MG63 (cell line): ENCODE data around the gene SSU72. TPM values are rescaled to one million over a fixed set of nuclear protein-coding genes. Genes with fewer than 3 reads are reported as not detected.

ENCODE experiments used
- DNase-seq: peaks from one replicate; pipeline ENCODE4 v3.0.0-alpha.2; 2020
- H3K27me3 ChIP-seq: fragments of 250-450 bp; sonication (Bioruptor Pico); 2 replicates; pipeline ENCODE4 v1.5.1; 2020; ENCODE audit warnings: mild to moderate bottlenecking, moderate library complexity
- H3K36me3 ChIP-seq: fragments of 250-450 bp; sonication (Bioruptor Pico); 2 replicates; pipeline ENCODE4 v1.5.1; 2020; ENCODE audit warnings: mild to moderate bottlenecking, moderate library complexity
- H3K4me3 ChIP-seq: fragments of 250-450 bp; sonication (Bioruptor Pico); 2 replicates; pipeline ENCODE4 v1.5.1; 2020; ENCODE audit warnings: mild to moderate bottlenecking, moderate library complexity
- H3K9me3 ChIP-seq: fragments of 250-450 bp; sonication (Bioruptor Pico); 2 replicates; pipeline ENCODE4 v1.5.1; 2020; ENCODE audit warnings: mild to moderate bottlenecking, moderate library complexity
- total RNA-seq: library from RNA; depleted of rRNA; stranded (reverse); fragments of >200 nt; shearing (Covaris generic); gene quantifications from 2 replicates; pipeline ENCODE4 v1.2.3, GENCODE V29; 2014; ENCODE audit warnings: low replicate concordance

Gene SSU72
- total RNA-seq, 1 experiment from 2014 or later: 168 TPM

- Histone ChIP-seq H3K4me3 (no peak overlapping the region), H3K27me3 (no peaks in the 10 kb centered on the region), H3K9me3 (no peaks in the 10 kb centered on the region), H3K36me3 (peaks cover 46% of the 10 kb centered on the region)
- peak; percentile 46 for DNase-seq
Observed at GRCh38 chr1:1554926-1555915, 19.4 kb downstream of the SSU72 start.

GRCh38 chr1:1554550-1554925 is 20.1 kb downstream of the SSU72 start:
- no peak overlapping the region for H3K4me3 ChIP-seq
- no peak for DNase-seq

GRCh38 chr1:1553821-1554494 is 20.7 kb downstream of the SSU72 start:
- Histone ChIP-seq H3K9me3 (no peaks in the 10 kb centered on the region), H3K36me3 (peaks cover 41% of the 10 kb centered on the region), H3K4me3 (no peak overlapping the region), H3K27me3 (no peaks in the 10 kb centered on the region)
- DNase-seq: no peak

More at GRCh38 chr1:1554550-1554925, 20.1 kb downstream of the SSU72 start:
- H3K9me3 ChIP-seq: no peaks in the 10 kb centered on the region
- H3K27me3 ChIP-seq: no peaks in the 10 kb centered on the region
- H3K36me3 ChIP-seq: peaks cover 41% of the 10 kb centered on the region

GRCh38 chr1:1552263-1552639 is 22.4 kb downstream of the SSU72 start:
- no peak for DNase-seq
- no peak overlapping the region for H3K4me3 ChIP-seq

GRCh38 chr1:1551524-1552262 is 23.0 kb downstream of the SSU72 start:
- no peaks in the 10 kb centered on the region for H3K9me3 ChIP-seq
- peaks cover 25% of the 10 kb centered on the region for H3K36me3 ChIP-seq
- DNase-seq: no peak
- H3K27me3 ChIP-seq: no peaks in the 10 kb centered on the region
- H3K4me3 ChIP-seq: no peak overlapping the region

More at GRCh38 chr1:1552263-1552639, 22.4 kb downstream of the SSU72 start:
- Histone ChIP-seq H3K36me3 (peaks cover 31% of the 10 kb centered on the region), H3K9me3 (no peaks in the 10 kb centered on the region), H3K27me3 (no peaks in the 10 kb centered on the region)

- no peaks in the 10 kb centered on the region for H3K27me3 ChIP-seq
- no peak for DNase-seq
- H3K9me3 ChIP-seq: no peaks in the 10 kb centered on the region
- H3K36me3 ChIP-seq: peaks cover 26% of the 10 kb centered on the region
- no peak overlapping the region for H3K4me3 ChIP-seq
Observed at GRCh38 chr1:1550591-1551432, 23.9 kb downstream of the SSU72 start.

- H3K27me3 ChIP-seq: no peaks in the 10 kb centered on the region
- peaks cover 20% of the 10 kb centered on the region for H3K36me3 ChIP-seq
- no peak for DNase-seq
- H3K9me3 ChIP-seq: no peaks in the 10 kb centered on the region
- H3K4me3 ChIP-seq: no peak overlapping the region
Observed at GRCh38 chr1:1550087-1550486, 24.6 kb downstream of the SSU72 start.

GRCh38 chr1:1548591-1548990 is 26.1 kb downstream of the SSU72 start:
- Histone ChIP-seq H3K9me3 (no peaks in the 10 kb centered on the region), H3K4me3 (no peak overlapping the region), H3K27me3 (no peaks in the 10 kb centered on the region), H3K36me3 (peaks cover 24% of the 10 kb centered on the region)
- no peak for DNase-seq

GRCh38 chr1:1547476-1547875 is 27.2 kb downstream of the SSU72 start:
- H3K36me3 ChIP-seq: peaks cover 25% of the 10 kb centered on the region
- no peak for DNase-seq
- H3K27me3 ChIP-seq: no peaks in the 10 kb centered on the region
- no peak overlapping the region for H3K4me3 ChIP-seq
- H3K9me3 ChIP-seq: no peaks in the 10 kb centered on the region

GRCh38 chr1:1547011-1547410 is 27.7 kb downstream of the SSU72 start:
- no peaks in the 10 kb centered on the region for H3K9me3 ChIP-seq
- peaks cover 23% of the 10 kb centered on the region for H3K36me3 ChIP-seq
- DNase-seq: no peak
- no peak overlapping the region for H3K4me3 ChIP-seq
- H3K27me3 ChIP-seq: no peaks in the 10 kb centered on the region

GRCh38 chr1:1545946-1546737 is 28.5 kb downstream of the SSU72 start:
- no peaks in the 10 kb centered on the region for H3K9me3 ChIP-seq
- no peaks in the 10 kb centered on the region for H3K27me3 ChIP-seq
- H3K36me3 ChIP-seq: peaks cover 29% of the 10 kb centered on the region
- no peak overlapping the region for H3K4me3 ChIP-seq
- no peak for DNase-seq

- Histone ChIP-seq H3K4me3 (no peak overlapping the region), H3K9me3 (no peaks in the 10 kb centered on the region), H3K36me3 (peaks cover 32% of the 10 kb centered on the region), H3K27me3 (no peaks in the 10 kb centered on the region)
- no peak for DNase-seq
Observed at GRCh38 chr1:1544544-1544943, 30.1 kb downstream of the SSU72 start.

GRCh38 chr1:1543706-1544099 is 31.0 kb downstream of the SSU72 start:
- no peaks in the 10 kb centered on the region for H3K27me3 ChIP-seq
- H3K36me3 ChIP-seq: peaks cover 35% of the 10 kb centered on the region
- no peaks in the 10 kb centered on the region for H3K9me3 ChIP-seq
- H3K4me3 ChIP-seq: no peak overlapping the region
- no peak for DNase-seq

- DNase-seq: no peak
- no peaks in the 10 kb centered on the region for H3K27me3 ChIP-seq
- peaks cover 36% of the 10 kb centered on the region for H3K36me3 ChIP-seq
- no peak overlapping the region for H3K4me3 ChIP-seq
- no peaks in the 10 kb centered on the region for H3K9me3 ChIP-seq
Observed at GRCh38 chr1:1542766-1543705, 31.6 kb downstream of the SSU72 start.
